PC-9 (cell line): Measurements from ENCODE around the gene CTBP2. TPM values are rescaled to one million over a fixed set of nuclear protein-coding genes. Genes with fewer than 3 reads are reported as not detected.

Experiments used
- BruUV-seq: library from RNA; stranded (reverse); fragments of 400-500 nt; replicated peaks from 2 replicates; lab custom pipeline; 2021; lab: Mats Ljungman, UMichigan
- CTCF ChIA-PET: fragments of 300-600 bp; sonication (Branson Sonifier 250); formaldehyde crosslinking; loops from one replicate; lab custom pipeline; 2022; ENCODE audit warnings: antibody characterized with exemption; lab: Charles Lee
- POLR2A ChIA-PET: fragments of 300-600 bp; sonication (Branson Sonifier 250); formaldehyde crosslinking; loops from one replicate; lab custom pipeline; 2022; ENCODE audit warnings: antibody characterized with exemption; ENCODE audit not compliant: unreplicated experiment; lab: Charles Lee
- DNase-seq, 2 experiments: peaks; one replicate each; pipeline versions ENCODE4 v3.0.0 to v3.0.0-alpha.2; 2015 to 2022; ENCODE audit warnings: mixed read lengths in 1 of 2
- H2AFZ ChIP-seq: fragments of 200-600 bp; sonication (generic); 2 replicates; pipeline ENCODE4 v1.8.1; 2017; ENCODE audit warnings: antibody characterized with exemption
- H3F3A ChIP-seq: fragments of 200-600 bp; sonication (generic); 2 replicates; pipeline ENCODE4 v1.8.1; 2017; ENCODE audit warnings: antibody characterized with exemption, mild to moderate bottlenecking, low read depth; ENCODE audit not compliant: insufficient read depth
- H3K27ac ChIP-seq: fragments of 200-600 bp; sonication (generic); 2 replicates; pipeline ENCODE4 v1.6.1; 2016; ENCODE audit warnings: mixed run types
- H3K27me3 ChIP-seq: fragments of 200-600 bp; sonication (generic); 2 replicates; pipeline ENCODE4 v1.6.1; 2016; ENCODE audit warnings: low read depth, mixed run types; ENCODE audit not compliant: insufficient read depth
- H3K36me3 ChIP-seq: fragments of 200-600 bp; sonication (generic); 2 replicates; pipeline ENCODE4 v1.6.1; 2016; ENCODE audit warnings: low read depth, mixed run types
- H3K4me1 ChIP-seq: fragments of 200-600 bp; sonication (generic); replicated peaks from 2 replicates; pipeline ENCODE4 v1.6.1; 2016; ENCODE audit warnings: mixed run types; ENCODE audit not compliant: insufficient read depth
- H3K4me2 ChIP-seq: fragments of 200-600 bp; sonication (generic); 2 replicates; pipeline ENCODE4 v1.6.1; 2017; ENCODE audit warnings: mixed run types
- H3K4me3 ChIP-seq: fragments of 200-600 bp; sonication (generic); 2 replicates; pipeline ENCODE4 v1.6.1; 2016; ENCODE audit warnings: mixed run types
- H3K79me2 ChIP-seq: fragments of 200-600 bp; sonication (generic); 2 replicates; pipeline ENCODE4 v1.6.1; 2017; ENCODE audit warnings: low read depth, mixed run types
- H3K9me2 ChIP-seq: fragments of 200-600 bp; sonication (generic); 2 replicates; pipeline ENCODE4 v1.8.1; 2017; ENCODE audit warnings: mild to moderate bottlenecking; ENCODE audit not compliant: insufficient read depth
- H3K9me3 ChIP-seq: fragments of 200-600 bp; sonication (generic); 2 replicates; pipeline ENCODE4 v1.8.1; 2016; ENCODE audit warnings: low read depth; ENCODE audit not compliant: insufficient read depth
- H4K20me1 ChIP-seq: fragments of 200-600 bp; sonication (generic); 2 replicates; pipeline ENCODE4 v1.8.1; 2017; ENCODE audit not compliant: insufficient read depth
- EZH2 ChIP-seq: fragments of 200-600 bp; sonication (generic); IDR thresholded peaks from 2 replicates; pipeline ENCODE4 v1.8.0; 2017; ENCODE audit warnings: antibody characterized with exemption, low read depth
- intact Hi-C: fragments of 100-400 bp; cut with micrococcal nuclease; formaldehyde crosslinking; loops from one replicate; pipeline ENCODE4 v1.10.0; 2022; ENCODE audit not compliant: unreplicated experiment
- total RNA-seq: library from RNA; stranded (reverse); gene quantifications from 2 replicates; pipeline ENCODE4 v1.2.3, GENCODE V29; 2021
- TF ChIP-seq, protein P1 (sequence below): fragments of 200-600 bp; sonication (generic); conservative IDR thresholded peaks from 2 replicates; pipeline ENCODE4 v1.6.1; 2017; ENCODE audit warnings: mixed run types, antibody characterized with exemption, mild to moderate bottlenecking, moderate library complexity

The CTBP2 gene
- total RNA-seq, 1 experiment from 2014 or later, result 60.5 TPM

DNA sequence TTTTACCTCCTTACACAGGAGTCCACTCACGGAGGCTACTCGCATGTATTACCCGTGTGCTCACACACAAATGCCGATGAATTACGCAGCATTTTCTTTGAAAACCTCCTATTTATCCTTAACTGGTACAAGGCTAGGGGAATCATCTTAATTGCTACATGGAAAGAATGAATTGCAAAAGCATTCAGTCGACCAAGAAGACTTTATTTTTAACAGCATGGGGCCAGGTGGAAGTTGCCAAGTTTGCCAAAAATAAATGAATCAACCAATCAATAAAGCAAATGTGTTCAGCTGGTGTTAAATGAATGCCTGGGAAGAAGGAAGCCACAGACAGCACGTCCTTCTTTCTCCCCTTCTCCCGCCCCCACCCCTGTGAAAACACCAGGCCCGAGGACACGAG is 55.8 kb downstream of the CTBP2 start:
- H3K36me3 ChIP-seq, result no peaks in the 10 kb centered on the region
- H3K79me2 ChIP-seq, result peaks cover 87% of the 10 kb centered on the region
- H2AFZ ChIP-seq, result no peak overlapping the region
- TF ChIP-seq, protein P1, sequence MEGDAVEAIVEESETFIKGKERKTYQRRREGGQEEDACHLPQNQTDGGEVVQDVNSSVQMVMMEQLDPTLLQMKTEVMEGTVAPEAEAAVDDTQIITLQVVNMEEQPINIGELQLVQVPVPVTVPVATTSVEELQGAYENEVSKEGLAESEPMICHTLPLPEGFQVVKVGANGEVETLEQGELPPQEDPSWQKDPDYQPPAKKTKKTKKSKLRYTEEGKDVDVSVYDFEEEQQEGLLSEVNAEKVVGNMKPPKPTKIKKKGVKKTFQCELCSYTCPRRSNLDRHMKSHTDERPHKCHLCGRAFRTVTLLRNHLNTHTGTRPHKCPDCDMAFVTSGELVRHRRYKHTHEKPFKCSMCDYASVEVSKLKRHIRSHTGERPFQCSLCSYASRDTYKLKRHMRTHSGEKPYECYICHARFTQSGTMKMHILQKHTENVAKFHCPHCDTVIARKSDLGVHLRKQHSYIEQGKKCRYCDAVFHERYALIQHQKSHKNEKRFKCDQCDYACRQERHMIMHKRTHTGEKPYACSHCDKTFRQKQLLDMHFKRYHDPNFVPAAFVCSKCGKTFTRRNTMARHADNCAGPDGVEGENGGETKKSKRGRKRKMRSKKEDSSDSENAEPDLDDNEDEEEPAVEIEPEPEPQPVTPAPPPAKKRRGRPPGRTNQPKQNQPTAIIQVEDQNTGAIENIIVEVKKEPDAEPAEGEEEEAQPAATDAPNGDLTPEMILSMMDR, result no peak
- TF ChIP-seq EZH2, result no peak
- H3K27me3 ChIP-seq, result no peaks in the 10 kb centered on the region
- H3K9me3 ChIP-seq, result no peaks in the 10 kb centered on the region
- peaks cover 25% of the 10 kb centered on the region for H4K20me1 ChIP-seq
- no peaks in the 10 kb centered on the region for H3K9me2 ChIP-seq
- no TSS peak for BruUV-seq
- no peak overlapping the region for H3K4me3 ChIP-seq
- no peak overlapping the region for H3K4me2 ChIP-seq
- intact Hi-C loops, result no loop called here
- DNase-seq, result no peak
- ChIA-PET POLR2A (no interaction called here), CTCF (no interaction called here)
- peaks cover 15% of the 10 kb centered on the region for H3K4me1 ChIP-seq
- H3K27ac ChIP-seq, result no peak overlapping the region
- no peaks in the 10 kb centered on the region; the same call in 1 of the 2 replicates for H3F3A ChIP-seq

GRCh38 chr10:125103924-125104323 is 56.4 kb downstream of the CTBP2 start:
- H3K36me3 ChIP-seq, result no peaks in the 10 kb centered on the region
- peaks cover 87% of the 10 kb centered on the region for H3K79me2 ChIP-seq

DNA sequence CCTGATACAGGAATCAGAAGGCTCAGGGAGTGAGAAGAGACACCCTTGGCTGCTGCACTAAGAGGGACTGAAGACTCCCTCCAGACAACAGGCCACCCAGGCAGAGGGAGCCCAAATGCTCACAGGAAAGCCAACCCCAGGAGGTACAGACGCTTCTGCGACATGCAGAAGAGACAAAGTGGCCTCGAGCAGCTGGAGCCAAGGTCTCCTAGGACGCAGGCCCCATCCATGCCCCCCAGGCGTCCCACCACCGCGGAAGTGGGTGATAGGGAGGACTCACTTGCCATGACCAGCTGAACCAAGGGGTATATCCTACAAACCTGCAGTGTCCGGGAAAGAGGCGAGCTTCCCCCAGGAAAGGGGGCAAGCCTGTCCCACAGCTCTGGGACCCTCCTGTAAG is 56.9 kb downstream of the CTBP2 start:
- no peak overlapping the region for H3K4me2 ChIP-seq
- intact Hi-C loops, result no loop called here
- H3K27me3 ChIP-seq, result no peaks in the 10 kb centered on the region
- H3K4me1 ChIP-seq, result peaks cover 15% of the 10 kb centered on the region
- CTCF ChIA-PET, result no interaction called here
- TF ChIP-seq EZH2, result no peak
- TF ChIP-seq, protein P1, result no peak
- H4K20me1 ChIP-seq, result peaks cover 25% of the 10 kb centered on the region
- H3K27ac ChIP-seq, result no peak overlapping the region
- H3K9me2 ChIP-seq, result no peaks in the 10 kb centered on the region
- no TSS peak for BruUV-seq
- H3K9me3 ChIP-seq, result no peaks in the 10 kb centered on the region
- no peak for DNase-seq
- no peaks in the 10 kb centered on the region; the same call in 1 of the 2 replicates for H3F3A ChIP-seq
- H3K79me2 ChIP-seq, result peaks cover 86% of the 10 kb centered on the region
- POLR2A ChIA-PET, result no interaction called here
- H3K4me3 ChIP-seq, result no peak overlapping the region
- no peaks in the 10 kb centered on the region for H3K36me3 ChIP-seq
- H2AFZ ChIP-seq, result no peak overlapping the region

More at GRCh38 chr10:125103924-125104323, 56.4 kb downstream of the CTBP2 start:
- intact Hi-C loops, result no loop called here
- Histone ChIP-seq H2AFZ (no peak overlapping the region), H3K27me3 (no peaks in the 10 kb centered on the region), H3F3A (no peaks in the 10 kb centered on the region; the same call in 1 of the 2 replicates), H3K9me3 (no peaks in the 10 kb centered on the region), H3K4me2 (no peak overlapping the region), H4K20me1 (peaks cover 25% of the 10 kb centered on the region), H3K4me1 (peaks cover 15% of the 10 kb centered on the region), H3K4me3 (no peak overlapping the region), H3K9me2 (no peaks in the 10 kb centered on the region), H3K27ac (no peak overlapping the region)
- DNase-seq, result no peak
- no TSS peak for BruUV-seq
- ChIA-PET POLR2A (no interaction called here), CTCF (no interaction called here)
- TF ChIP-seq, protein P1, result no peak
- no peak for TF ChIP-seq EZH2
